ENCODE data around the gene CERS6.

The CERS6 gene

DNA sequence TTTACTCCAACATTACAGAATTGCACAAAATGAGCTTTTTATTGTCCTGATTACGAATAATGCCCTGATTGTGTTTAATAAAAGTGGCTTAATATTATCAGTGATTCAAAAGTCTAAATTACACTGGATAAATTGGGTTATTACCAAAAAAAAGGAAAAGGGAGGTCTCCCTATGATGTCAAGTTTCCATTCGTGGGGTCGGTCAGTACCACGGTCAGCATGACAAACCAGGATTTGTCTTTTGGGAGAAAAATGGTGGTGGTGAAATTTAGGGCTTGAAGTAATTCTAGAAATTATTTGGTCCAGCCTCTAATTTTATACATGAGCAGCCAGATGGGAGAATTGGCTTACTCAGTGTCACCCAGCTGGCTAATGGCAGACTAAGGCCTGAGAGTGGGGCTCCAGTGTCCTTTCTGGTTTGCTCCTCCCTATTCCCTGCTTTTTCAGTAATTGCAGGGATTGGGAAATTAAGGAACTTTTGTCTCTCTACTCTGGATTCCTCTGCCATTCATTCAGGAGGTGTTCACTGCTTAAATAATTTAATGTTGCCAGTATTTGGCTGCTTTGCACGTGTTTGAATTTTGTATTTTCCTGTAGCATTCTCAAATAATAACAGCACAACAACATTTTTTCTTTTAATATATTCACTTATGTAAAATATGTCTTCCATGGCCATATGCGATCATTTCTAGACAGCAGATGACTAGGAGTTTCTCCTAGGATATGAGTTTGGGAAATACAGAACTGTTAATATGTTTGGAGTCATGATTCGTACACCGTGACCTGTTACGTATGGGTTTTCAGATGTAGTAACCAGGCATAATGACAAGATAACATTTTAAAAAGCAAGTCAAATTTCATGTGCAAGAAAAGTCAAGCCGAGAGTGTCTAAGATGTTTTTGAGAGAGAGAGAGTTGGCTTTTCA, 217.5 kb downstream of the CERS6 start:
- Histone ChIP-seq H3K9me3 (ENCODE audit: control insufficient read depth, low read depth, low read length) (no peaks in the 10 kb centered on the region), H3K36me3 (ENCODE audit: control insufficient read depth, low read depth, low read length) (no peaks in the 10 kb centered on the region), H3K27ac (ENCODE audit: low read length) (no peak overlapping the region), H3K27me3 (ENCODE audit: control insufficient read depth, insufficient read depth, low read length) (no peaks in the 10 kb centered on the region), H3K9ac (ENCODE audit: low read length) (no peak overlapping the region), H3K4me3 (ENCODE audit: low read length) (no peak overlapping the region), H3K4me1 (ENCODE audit: control insufficient read depth, low read depth, low read length) (no peaks in the 10 kb centered on the region)

DNA sequence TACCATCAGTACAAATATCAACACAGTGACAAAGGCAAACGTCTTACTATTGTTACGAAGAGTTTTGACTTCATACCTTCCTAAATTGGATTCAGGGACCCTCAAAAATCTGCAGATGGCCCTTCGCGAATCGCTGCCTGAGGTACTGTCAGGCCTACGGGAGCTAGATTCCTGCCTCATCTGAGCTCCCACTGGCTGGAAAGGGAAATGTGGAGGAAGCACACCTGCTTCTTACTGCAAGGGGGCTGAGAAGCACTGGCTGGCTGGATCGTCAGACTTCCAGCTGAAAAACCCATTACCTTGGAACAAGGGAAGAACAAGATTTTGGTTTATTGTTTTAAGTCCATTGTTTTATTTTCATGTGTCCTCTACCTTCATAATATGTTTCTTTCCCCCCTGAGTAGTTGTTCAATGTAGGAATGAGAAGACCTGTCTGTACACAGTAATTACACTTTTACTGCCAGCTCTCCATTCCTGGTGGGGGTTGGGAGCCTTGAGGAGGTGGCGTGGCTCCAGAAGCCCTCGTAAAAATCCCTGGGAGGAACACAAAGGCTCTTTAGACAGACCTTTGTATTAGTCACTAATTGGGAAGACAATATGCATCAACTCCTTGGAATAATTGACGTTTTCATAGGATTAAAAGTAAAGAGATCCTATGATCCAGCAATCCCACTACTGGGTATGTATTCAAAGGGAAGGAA, 222.2 kb downstream of the CERS6 start:
- Histone ChIP-seq H3K36me3 (ENCODE audit: control insufficient read depth, low read depth, low read length) (no peaks in the 10 kb centered on the region), H3K4me1 (ENCODE audit: control insufficient read depth, low read depth, low read length) (no peaks in the 10 kb centered on the region), H3K27ac (ENCODE audit: low read length) (no peak overlapping the region), H3K27me3 (ENCODE audit: control insufficient read depth, insufficient read depth, low read length) (no peaks in the 10 kb centered on the region), H3K4me3 (ENCODE audit: low read length) (no peak overlapping the region), H3K9ac (ENCODE audit: low read length) (no peak overlapping the region), H3K9me3 (ENCODE audit: control insufficient read depth, low read depth, low read length) (no peaks in the 10 kb centered on the region)

DNA sequence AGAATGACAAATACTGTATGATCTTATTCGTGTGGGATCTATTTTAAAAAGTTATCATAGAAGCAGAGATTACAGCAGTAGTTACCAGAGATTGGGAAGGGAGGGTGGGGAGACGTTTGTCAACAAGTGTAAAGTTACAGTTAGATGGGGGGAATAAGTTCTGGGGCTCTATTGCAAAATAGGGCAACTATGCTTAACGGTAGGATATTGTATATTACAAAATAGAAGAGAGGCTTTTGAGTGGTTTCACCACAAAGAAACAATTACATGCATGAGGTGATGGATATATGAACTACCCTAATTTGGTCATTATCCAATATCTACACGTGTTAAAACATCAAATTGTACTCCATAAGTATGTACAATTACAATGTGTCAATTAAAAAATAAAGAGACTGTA, 223.0 kb downstream of the CERS6 start:
- Histone ChIP-seq H3K9ac (ENCODE audit: low read length) (no peak overlapping the region), H3K36me3 (ENCODE audit: control insufficient read depth, low read depth, low read length) (no peaks in the 10 kb centered on the region), H3K27ac (ENCODE audit: low read length) (no peak overlapping the region), H3K4me1 (ENCODE audit: control insufficient read depth, low read depth, low read length) (no peaks in the 10 kb centered on the region), H3K9me3 (ENCODE audit: control insufficient read depth, low read depth, low read length) (no peaks in the 10 kb centered on the region), H3K4me3 (ENCODE audit: low read length) (no peak overlapping the region), H3K27me3 (ENCODE audit: control insufficient read depth, insufficient read depth, low read length) (no peaks in the 10 kb centered on the region)

DNA sequence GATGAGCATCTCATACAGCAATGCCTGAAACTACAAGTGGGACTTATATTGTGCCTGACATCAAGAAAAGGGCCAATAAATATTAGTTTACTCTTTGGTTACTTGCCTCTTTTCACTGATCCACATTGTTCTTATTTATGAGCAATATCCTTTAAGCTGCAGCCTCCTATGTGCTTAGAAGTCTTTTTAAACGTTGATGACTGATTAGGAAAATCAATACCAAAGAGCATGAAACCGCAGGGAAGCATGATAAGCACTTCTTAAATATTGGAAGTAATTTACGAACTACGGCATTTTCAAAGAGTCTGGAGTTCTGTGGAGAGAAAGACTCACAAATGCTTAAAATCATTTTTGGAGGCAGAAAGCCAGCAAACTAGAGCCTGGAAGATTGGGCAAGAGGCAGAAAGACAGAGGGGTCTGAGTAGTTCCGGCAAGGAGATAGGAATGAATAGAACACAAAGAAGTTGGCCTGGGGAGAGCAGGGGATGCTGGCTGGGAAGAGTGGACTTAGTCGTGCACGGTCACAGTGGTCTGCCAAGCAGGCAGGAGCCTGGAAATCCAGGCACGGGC, 223.8 kb downstream of the CERS6 start:
- no peaks in the 10 kb centered on the region for H3K4me1 ChIP-seq (ENCODE audit: control insufficient read depth, low read depth, low read length)
- no peaks in the 10 kb centered on the region for H3K9me3 ChIP-seq (ENCODE audit: control insufficient read depth, low read depth, low read length)
- no peak overlapping the region for H3K9ac ChIP-seq (ENCODE audit: low read length)
- H3K36me3 ChIP-seq (ENCODE audit: control insufficient read depth, low read depth, low read length): no peaks in the 10 kb centered on the region
- H3K27ac ChIP-seq (ENCODE audit: low read length): no peak overlapping the region
- H3K4me3 ChIP-seq (ENCODE audit: low read length): no peak overlapping the region
- no peaks in the 10 kb centered on the region for H3K27me3 ChIP-seq (ENCODE audit: control insufficient read depth, insufficient read depth, low read length)

DNA sequence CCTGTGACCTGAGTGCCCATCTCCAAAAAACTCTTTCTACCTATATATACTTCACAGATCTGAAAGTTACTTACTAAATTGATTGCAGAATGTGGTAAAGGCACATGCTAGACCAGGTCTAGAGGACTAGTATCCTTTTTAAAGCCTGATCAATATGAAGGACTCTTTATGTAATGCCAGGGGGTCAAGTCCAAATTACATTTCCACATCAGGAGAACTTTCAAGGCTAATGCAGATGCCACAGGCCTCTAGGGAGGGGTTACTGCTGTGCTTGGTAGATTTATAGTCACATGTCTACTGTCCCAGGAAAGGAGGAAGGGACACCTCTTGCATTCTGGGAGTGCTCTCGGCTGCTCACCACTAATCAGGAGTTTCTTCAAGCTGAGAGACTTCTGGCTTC, 227.9 kb downstream of the CERS6 start:
- Histone ChIP-seq H3K4me3 (ENCODE audit: low read length) (no peak overlapping the region), H3K27me3 (ENCODE audit: control insufficient read depth, insufficient read depth, low read length) (no peaks in the 10 kb centered on the region), H3K9me3 (ENCODE audit: control insufficient read depth, low read depth, low read length) (no peaks in the 10 kb centered on the region), H3K27ac (ENCODE audit: low read length) (no peak overlapping the region), H3K9ac (ENCODE audit: low read length) (no peak overlapping the region), H3K4me1 (ENCODE audit: control insufficient read depth, low read depth, low read length) (no peaks in the 10 kb centered on the region), H3K36me3 (ENCODE audit: control insufficient read depth, low read depth, low read length) (no peaks in the 10 kb centered on the region)

DNA sequence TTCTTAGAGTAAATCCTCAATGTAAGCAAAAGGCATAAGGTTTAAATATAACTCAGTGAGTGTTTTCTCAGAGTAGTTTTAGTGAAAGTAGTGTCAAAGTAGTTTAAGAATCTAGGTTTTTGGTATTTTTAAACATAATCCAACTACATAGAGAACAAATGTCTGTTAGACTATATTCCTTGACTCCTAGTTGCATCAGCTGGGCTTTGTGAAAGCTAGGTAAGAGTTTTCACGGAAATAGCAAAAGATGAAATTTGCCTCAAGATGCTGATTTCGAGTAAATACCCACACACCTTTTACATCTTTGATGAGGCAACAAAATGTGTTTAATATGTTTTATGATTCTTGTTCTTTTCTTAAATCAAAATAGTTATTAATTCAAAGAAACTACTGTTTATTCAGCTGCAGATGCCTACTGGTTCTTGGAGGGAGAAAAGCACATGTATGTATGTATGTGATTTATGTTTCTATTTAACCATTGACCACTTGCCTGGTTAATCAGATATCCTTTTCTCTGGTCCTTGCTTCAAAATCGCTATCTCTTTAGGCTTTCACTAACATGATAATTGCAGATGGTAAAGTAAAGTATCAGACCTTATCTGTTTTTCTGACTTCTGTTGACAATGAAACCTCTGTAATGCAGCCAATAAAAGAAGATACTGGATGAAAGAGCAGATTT, 229.0 kb downstream of the CERS6 start:
- Histone ChIP-seq H3K4me1 (ENCODE audit: control insufficient read depth, low read depth, low read length) (no peaks in the 10 kb centered on the region), H3K9ac (ENCODE audit: low read length) (no peak overlapping the region), H3K9me3 (ENCODE audit: control insufficient read depth, low read depth, low read length) (no peaks in the 10 kb centered on the region), H3K27ac (ENCODE audit: low read length) (no peak overlapping the region), H3K4me3 (ENCODE audit: low read length) (no peak overlapping the region), H3K36me3 (ENCODE audit: control insufficient read depth, low read depth, low read length) (no peaks in the 10 kb centered on the region), H3K27me3 (ENCODE audit: control insufficient read depth, insufficient read depth, low read length) (no peaks in the 10 kb centered on the region)

DNA sequence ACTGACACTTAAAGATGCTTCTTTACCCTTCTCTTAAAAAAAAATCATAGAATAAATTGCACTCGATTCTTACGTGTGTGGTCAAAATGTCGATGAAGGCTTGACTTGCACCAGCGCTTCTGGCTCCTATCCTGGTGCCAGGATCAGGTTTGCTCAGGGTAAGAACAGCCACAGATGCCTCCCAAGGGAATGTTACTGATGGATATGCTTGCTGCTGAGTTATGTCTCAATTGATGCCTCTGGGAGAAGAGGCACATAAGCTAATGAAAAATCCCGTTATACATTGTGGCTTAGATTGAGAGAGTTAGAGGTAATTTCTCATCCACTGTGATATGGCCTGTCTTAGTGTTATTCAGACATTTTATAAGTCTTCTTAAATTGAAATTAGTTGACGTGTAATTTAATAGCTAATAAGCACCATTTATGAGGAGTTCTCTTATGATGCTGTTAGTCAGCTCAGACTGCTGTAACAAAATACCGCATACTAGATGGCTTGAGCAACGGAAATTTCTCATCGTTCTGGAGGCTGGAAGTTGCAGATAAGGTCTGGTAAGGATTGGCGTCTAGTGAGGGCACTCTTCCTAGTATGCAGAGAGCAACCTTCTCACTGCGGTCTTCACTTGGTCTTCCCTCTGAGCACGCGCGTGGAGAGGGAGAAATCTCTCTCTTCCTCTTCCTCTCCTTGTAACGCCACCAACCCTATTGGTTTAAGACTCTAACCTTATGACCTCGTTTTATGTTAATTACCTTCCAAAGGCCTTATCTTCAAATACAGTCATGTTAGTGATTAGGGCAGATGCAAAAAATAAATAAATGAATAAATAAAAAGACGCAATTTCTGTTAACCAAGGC, 229.8 kb downstream of the CERS6 start:
- no peaks in the 10 kb centered on the region for H3K27me3 ChIP-seq (ENCODE audit: control insufficient read depth, insufficient read depth, low read length)
- no peaks in the 10 kb centered on the region for H3K9me3 ChIP-seq (ENCODE audit: control insufficient read depth, low read depth, low read length)
- H3K9ac ChIP-seq (ENCODE audit: low read length): no peak overlapping the region
- no peak overlapping the region for H3K27ac ChIP-seq (ENCODE audit: low read length)
- no peaks in the 10 kb centered on the region for H3K36me3 ChIP-seq (ENCODE audit: control insufficient read depth, low read depth, low read length)
- no peak overlapping the region for H3K4me3 ChIP-seq (ENCODE audit: low read length)
- H3K4me1 ChIP-seq (ENCODE audit: control insufficient read depth, low read depth, low read length): no peaks in the 10 kb centered on the region

DNA sequence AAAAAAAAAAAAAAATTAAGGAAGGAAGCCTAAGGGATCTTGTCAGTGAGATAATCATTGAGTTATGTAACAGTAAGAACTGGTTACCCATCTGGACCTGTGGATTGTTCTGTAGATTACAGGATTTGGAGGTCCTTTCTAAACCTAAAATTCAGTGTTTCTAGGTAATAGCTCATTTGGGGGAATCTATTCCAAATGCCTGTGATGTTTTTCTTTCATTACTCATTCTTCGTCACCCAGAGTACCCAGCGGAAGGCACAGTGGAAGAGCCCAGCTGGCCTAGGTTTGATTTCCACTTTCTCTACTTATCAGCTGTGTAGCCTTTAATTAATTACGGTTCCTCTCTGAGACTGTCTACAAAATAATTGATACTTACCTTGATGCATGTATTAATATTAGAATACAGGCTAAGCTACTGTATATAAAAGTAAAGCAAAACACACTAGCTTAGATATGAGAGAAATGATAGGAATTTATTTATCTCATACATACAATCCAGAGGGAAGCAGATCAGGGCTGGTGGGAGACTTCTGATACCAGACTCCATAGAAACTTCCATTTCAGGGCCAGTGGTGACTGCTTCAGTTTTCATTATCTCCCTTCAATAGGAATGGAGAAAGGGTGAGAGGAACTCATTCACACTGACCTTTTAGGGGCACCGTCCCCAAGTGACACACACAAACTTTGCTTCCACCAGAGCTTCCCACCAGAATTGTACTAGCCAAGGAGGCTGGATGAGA, 230.6 kb downstream of the CERS6 start:
- Histone ChIP-seq H3K27me3 (ENCODE audit: control insufficient read depth, insufficient read depth, low read length) (no peaks in the 10 kb centered on the region), H3K9me3 (ENCODE audit: control insufficient read depth, low read depth, low read length) (no peaks in the 10 kb centered on the region), H3K4me1 (ENCODE audit: control insufficient read depth, low read depth, low read length) (no peaks in the 10 kb centered on the region), H3K36me3 (ENCODE audit: control insufficient read depth, low read depth, low read length) (no peaks in the 10 kb centered on the region), H3K9ac (ENCODE audit: low read length) (no peak overlapping the region), H3K27ac (ENCODE audit: low read length) (no peak overlapping the region), H3K4me3 (ENCODE audit: low read length) (no peak overlapping the region)

DNA sequence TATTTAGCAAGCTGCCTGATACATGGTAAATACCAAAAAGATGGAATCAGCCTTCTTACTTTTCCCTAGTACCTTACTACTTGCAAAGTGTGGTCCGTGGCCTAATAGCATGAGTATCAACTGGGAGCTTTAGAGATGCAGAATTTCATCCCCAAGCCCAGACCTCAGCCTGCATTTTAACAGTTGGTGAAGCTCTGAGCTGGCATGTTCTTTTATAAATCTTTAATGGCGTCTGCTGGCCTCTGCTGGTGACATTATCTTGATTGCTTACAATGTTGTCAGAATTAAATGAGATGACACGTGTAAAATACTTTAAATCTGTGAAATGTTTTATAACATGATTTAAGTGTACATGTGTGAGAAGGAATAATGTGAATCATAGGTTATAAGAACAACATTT, 231.2 kb downstream of the CERS6 start:
- H3K27ac ChIP-seq (ENCODE audit: low read length): no peak overlapping the region
- no peaks in the 10 kb centered on the region for H3K27me3 ChIP-seq (ENCODE audit: control insufficient read depth, insufficient read depth, low read length)
- H3K4me3 ChIP-seq (ENCODE audit: low read length): no peak overlapping the region
- no peaks in the 10 kb centered on the region for H3K9me3 ChIP-seq (ENCODE audit: control insufficient read depth, low read depth, low read length)
- no peaks in the 10 kb centered on the region for H3K36me3 ChIP-seq (ENCODE audit: control insufficient read depth, low read depth, low read length)
- no peaks in the 10 kb centered on the region for H3K4me1 ChIP-seq (ENCODE audit: control insufficient read depth, low read depth, low read length)
- no peak overlapping the region for H3K9ac ChIP-seq (ENCODE audit: low read length)

DNA sequence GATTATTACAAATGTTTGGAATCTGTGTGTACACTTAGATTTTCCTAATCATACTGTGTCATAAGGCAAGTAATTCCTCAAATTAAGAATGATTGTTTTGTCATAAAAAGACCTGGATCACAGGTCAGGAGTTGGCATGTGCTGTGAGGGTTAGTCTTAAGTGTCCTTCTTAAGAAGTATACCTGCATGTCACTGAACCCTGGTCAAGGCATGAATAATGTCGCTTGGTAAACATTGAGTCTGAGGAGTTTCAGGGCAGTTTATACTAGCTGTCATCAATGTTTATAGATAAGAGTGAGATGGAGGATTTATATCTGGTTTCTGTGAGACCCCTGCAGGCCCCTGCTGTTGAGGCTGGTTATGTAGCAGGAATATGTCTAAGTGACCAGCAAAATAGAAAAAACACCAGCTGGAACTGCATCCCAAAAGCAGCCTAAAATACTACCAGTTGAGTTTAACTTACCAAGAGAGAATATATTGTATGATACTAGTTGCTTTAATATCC, 234.4 kb downstream of the CERS6 start:
- Histone ChIP-seq H3K4me3 (ENCODE audit: low read length) (no peak overlapping the region), H3K27me3 (ENCODE audit: control insufficient read depth, insufficient read depth, low read length) (no peaks in the 10 kb centered on the region), H3K27ac (ENCODE audit: low read length) (no peak overlapping the region), H3K36me3 (ENCODE audit: control insufficient read depth, low read depth, low read length) (no peaks in the 10 kb centered on the region), H3K4me1 (ENCODE audit: control insufficient read depth, low read depth, low read length) (no peaks in the 10 kb centered on the region), H3K9ac (ENCODE audit: low read length) (no peak overlapping the region), H3K9me3 (ENCODE audit: control insufficient read depth, low read depth, low read length) (no peaks in the 10 kb centered on the region)

All from iPS-18a (cell line).